Measurements from ENCODE around the gene TIMM22. TPM values are rescaled to one million over a fixed set of nuclear protein-coding genes. Genes with fewer than 3 reads are reported as not detected.

Gene TIMM22
- total RNA-seq, 1 donor from 2014 or later, result 11.3 TPM

DNA sequence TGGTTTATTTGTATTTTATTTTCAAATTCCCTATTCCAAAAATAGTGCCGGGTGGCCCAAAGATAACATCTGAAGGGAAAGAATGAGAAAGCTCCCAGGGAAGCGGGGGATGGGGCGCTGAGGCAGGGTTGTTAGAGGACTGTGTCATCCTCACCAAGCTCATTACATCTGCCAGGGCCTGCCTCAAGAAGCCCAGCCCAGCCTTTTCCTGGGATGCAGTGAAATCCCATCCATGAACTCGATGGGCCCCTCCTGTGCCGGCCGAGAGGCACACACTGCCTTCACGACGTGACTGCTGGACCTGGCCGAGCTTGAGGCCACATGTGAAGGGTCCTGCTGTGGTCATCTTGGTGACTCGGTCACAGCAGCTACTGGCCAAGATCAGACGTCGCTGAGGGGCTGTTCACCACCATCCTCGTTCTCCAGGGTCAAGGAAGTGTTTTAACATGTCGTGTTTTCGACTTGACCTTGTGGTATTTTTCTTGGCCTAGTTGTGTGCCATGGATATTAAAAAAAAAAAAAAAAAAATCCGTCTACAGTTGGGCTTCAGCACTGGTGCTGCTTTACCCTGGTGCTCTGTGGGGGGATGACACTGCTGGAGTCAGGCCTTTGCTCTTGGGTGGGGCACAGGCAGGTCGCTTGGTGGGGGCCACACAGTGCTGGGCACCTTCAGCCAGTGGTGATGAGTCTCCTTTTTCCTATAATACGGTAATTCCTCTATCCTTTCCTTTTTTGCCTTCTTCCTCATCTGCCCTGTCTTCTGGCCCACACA lies 4.9 kb downstream of the TIMM22 start:
- no peak for DNase-seq (ENCODE audit: low spot score)

DNA sequence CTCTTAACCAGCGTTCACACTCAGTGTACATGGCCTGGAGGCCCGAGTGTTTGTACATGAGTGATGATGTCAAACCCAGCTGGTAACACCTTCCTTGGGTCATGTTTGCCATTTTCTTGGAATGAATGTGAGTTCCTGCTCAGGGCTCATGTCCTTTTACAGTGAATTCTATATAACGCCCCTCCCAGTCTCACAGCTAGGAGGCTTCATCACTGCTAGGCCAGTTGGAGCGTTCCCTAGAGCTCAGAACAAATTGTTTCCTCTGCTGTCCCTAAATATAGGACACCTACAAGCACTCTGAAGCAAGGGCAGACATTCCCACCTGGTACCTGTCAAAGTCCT lies 5.5 kb downstream of the TIMM22 start:
- no peak for DNase-seq (ENCODE audit: low spot score)

DNA sequence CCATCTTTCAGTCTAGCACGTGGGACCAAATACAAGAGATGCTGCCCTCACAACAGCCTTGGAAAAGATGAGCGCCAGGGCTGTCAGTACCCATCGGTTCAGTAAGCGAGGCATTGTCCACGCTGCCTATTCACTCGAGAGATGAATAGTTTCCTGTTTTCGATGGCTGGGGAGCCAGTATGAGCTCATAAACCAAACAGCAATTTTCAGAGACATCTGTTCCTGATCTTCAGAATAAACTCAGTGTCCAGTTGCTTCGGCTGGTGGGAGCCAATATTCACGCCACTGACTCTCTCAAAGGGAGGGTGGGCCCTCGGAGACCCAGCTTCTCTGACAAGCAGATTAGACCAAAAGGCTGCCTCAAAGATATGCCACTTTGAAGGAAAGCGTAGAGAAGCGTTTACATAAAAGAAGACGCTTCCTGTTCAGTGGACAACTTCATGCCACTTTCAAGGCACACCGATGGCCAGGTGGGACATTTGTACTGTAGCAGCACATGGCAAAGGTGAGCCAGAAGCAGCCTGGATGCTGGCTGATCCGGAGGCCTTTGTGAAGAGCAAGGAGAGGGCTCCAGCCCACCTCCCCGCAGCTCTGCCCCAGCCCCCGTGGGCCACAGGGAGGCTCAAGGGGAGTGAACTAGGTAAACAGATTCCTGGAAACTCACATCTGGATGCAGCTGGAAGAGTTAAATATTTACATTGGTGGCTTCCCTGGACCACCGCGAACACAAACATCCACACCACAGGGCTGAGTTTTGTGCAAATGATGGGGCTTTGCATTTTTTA lies 6.0 kb downstream of the TIMM22 start:
- no peak for DNase-seq (ENCODE audit: low spot score)

DNA sequence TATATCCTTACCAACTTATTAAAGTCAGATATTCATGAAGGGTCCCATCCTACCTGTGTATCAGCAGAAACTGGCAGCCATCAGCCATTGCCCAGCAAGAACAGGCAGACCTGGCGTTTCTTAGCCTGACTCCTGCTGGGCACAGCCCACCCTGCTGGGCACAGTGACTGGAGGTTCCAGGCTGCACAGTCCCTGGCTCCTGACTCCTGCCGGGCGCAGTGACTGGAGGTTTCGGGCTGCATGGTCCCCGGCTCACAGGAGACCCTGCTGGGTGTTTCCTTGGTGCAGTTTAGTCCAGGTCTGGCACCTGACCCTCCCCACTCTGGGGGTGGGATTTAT lies 6.7 kb downstream of the TIMM22 start:
- no peak for DNase-seq (ENCODE audit: low spot score)

DNA sequence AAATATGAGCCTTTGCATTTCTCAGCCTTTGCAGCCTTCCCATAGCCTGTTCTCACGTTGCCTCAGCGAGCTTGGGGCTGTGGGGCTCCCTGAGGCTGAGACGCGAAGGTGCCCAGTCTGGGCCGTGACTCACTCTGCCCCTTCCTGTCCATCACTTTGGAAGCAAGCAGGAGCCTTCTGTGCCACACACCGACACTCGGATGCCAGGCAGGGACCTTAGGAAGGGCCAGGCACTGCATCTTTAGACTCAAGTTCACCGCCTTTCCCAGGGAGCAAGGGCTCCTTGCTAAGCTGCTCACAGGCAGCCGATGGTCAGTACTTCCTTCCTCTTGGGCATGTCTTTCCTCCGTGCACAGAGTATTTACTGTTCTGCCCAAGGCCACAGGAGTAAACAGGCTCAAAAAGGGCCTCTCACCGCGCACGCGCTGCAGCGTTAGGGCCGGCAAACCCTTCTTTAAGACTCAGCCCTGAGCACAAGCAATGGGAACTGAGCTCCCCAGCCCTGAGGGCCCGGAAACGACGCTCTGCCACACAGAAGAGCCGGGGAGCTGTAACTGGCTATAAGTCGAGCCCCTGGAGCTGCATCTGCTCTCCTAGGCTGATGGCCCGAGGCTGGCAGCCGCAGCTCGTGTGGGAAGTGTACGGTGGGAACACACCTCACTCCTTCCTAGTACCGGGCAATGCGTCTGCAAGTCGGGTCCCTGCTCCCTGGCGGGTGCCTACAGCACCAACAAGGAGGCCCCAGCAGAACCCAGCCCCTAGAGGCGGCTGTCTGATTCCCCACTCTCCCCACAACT lies 7.2 kb downstream of the TIMM22 start:
- no peak for DNase-seq (ENCODE audit: low spot score)

DNA sequence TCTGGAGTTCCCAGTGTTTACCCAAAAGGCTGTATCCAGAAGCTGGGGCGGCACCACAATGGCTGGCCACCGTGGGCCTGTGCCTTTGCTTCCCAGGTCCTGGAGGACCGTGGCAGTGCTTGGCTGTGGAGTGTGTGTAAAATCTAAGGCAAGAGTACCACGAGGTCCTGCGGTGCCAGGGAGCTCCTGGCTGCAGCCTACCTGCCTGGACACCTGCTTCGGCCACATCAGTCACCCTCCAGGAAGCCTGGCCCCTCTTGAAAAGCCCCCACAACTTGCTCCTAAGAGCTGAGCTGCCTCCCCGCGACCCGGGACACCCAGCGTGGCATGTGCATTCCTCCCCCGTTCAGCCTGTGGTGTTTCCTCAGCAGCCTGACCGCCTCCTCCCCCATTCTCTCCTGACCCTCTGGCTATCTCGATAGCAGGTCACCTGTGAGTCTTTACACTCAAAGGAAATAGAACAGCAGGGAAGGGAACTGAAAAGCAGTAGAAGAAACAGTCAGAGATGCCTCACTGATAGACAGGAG lies 7.9 kb downstream of the TIMM22 start:
- no peak for DNase-seq (ENCODE audit: low spot score)

DNA sequence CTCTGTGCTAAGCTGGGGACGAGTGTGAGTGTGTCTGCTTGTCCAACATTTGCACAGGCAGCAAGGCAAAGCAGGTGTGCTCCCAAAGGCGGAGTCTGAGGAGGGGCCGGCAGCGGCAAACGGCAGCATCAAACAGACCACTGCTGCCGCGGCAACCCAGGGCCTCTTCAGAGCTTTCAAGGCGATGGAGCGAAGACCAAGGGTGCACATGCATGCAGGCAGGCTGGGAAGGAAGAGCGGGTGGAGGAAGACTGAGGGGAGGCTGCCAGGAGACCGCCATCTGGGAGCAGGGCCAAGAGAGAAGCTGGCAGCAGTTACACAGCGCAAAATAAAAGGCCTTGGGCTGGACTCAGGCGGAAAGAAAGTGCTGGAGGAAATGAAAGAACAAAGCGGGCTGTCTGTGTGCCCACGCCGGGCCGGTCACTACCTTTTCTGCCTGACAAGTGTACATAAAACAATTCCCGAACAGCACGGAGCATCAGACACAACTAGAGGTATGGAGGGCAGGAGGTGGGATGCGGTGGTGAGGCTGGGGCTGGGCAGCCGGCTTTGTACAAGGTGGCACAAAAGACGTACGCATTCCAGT lies 8.5 kb downstream of the TIMM22 start:
- DNase-seq (ENCODE audit: low spot score), result no peak

DNA sequence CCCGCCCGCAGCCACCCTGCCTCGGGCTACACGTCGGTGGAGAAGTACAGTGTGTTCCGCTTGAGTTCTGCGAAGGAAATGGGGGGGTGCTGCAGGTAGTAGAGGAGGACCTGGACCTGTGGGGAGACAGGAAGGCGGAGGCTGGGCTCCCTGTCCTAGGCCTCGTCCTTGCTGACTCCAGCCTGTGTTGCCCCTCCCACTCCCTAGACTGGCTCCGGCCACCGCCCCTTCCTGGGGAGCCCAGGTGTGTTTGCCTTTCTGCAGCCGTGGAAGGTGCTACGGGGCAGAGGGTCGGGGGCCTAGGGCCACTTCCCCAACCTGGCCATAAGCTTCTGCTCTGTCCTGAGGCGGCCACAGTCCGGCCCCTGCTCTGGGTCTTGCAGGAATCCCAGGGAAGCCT lies 9.1 kb downstream of the TIMM22 start:
- no peak for DNase-seq (ENCODE audit: low spot score)

DNA sequence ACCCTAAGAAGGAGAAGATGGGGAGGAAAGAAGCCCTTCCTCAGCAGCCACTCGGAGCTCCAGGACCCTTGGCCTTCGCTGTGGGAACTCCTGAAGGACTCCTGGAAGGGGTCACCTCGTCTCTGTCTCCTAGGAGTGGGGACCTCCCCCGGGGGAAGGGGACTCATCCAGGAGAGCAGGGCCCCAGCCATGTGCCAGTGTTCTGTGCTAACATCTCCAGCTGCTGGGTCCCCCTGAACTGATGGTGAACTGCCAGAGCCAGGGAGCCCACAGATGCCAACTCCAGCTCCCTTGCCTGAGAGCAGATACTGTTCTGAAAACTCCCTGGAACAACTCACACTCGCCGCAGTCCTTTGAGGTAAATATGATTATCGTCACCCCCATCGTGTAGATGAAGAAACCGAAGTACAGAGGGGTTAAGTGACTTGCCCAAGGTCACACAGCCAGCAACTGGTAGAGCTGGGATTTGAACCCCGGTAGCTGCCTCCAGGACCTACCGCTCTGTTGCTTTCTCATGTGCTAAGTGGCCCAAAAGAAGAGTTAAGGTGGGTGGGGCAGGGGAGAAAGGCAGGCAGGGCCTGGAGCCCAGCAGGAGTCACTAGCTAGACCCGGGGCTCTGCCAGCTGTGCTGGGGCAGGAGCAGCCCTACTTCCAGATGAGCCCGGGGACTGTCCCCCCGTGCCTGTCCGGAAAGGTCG lies 10.5 kb downstream of the TIMM22 start:
- DNase-seq (ENCODE audit: low spot score), result no peak

DNA sequence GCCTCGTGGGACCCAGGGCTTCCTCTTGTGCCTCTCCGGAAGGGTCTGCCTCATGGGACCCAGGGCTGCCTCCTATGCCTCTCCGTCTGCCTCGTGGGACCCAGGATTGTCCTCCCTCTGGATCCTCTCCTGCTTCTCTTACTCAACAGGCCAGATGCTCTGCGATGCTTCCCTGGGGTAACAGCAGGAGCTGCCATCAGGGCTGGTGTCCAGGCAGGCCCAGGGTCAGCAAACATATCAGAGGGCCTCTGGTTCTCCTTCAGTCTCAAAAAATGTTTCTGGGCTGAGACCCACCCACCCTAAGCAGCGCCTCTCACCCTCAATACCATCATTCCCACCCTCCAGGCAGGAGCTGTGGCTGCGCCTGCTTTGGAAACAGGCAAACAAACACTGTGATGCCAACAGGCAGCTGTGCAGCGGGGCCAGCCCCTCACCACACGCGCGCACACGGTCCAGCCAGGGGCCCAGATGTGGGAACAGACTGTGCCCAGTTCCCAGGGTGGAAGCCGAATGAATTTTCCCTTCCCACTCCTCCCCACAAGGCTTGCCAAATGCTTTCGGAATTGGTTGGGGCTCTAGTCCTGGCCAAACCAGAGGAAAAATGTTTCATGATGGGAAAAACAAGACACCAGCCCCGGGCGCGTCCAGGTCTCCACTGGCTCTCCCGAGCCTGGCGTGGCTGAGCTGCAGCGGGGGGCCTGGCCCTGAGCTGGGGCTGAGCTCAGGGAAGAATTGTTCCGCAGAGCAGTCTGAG lies 11.3 kb downstream of the TIMM22 start:
- no peak for DNase-seq (ENCODE audit: low spot score)

DNA sequence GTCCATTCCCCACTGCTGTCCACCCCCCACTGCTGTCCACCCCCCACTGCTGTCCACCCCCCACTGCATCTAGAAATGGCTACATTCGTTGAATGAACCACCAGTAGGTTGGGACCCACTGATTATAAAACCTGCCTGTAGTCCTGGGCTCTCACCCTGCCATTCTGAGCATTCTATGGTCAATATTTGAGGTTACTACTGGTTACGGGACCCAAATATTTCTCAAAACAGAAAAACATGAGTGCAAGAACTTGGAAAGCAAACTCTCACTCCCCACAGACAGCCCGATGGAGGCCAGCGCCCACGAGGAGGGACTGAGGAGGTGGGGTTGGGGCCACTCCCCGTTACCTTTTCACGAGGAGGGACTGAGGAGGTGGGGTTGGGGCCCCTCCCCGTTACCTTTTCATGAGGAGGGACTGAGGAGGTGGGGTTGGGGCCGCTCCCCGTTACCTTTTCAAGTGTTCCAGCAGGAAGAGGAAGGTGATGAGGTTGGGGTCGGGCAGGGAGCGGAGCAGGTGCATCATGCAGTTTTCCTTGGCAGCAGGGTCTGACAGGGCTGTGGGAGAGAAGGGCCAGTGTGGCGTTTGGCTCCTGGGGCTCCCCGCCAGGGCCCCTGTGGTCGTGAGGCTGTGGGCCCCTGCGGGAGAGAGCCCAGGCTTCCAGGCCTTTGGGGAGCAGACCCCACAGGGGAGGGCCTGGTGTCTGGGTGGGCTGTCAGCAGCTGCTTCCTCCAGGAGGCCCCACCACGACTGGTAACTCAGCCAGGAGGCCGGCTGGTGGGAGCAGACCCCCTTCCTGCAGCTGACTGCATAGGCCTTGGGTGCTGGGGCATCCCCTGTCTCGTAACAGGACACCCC lies 12.5 kb downstream of the TIMM22 start:
- no peak for DNase-seq (ENCODE audit: low spot score)

DNA sequence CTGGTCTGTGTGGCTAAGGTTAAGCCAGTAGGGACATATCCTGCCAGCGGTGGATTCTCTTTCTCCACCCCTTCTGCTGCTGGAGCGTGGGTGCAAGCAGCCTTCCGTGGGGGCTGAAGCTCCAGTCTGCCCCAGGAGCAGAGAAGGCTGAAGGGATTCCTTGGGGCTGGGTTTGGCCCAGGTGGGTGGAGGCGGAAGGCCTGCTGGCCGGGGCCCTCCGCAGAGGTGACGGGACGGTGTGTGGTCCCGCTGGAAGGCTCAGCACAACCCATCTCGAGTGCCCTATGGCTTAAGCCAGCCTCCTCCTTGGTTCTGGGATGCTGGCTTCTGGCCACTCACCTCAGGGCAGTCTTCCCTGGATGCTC lies 13.1 kb downstream of the TIMM22 start:
- DNase-seq (ENCODE audit: low spot score), result no peak

DNA sequence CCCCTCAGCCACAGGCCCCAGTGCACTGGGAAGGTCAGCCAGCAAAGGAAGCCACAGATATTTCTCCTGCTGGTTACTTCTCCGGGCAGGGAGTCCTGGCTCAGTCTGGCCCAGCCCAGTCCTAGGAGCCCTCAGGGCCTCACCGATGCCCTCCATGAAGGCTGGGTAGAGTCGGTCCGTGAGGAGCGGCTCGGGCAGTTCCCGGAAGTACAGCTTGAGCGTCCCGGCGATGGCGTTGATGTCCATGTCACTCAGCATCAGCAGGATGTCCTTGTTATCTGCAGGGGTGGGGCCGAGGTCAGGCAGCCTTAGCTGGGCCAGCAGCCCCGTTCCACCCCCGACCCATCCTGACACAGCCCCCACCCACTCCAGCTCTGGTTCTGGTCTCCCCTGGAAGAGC lies 13.7 kb downstream of the TIMM22 start:
- no peak for DNase-seq (ENCODE audit: low spot score)

DNA sequence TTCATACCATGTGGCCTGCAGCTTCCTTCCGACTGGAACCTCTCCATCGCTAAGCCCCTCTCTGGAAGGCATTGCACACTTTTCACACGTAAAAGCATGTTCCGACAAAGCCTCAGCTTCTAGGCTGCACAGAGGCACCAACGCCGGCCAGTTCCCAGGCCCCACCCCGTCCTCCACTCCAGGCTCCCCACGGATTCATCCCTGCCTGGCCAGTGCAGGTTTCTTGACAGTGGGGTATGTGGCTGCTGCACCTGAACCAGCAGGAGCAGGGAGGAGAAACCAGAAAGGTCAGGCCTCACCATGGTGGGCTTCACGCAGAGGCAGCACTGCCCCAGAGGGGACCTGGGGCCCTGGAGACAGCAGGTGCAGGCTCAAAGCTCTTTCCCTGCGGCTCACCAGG lies 14.2 kb downstream of the TIMM22 start:
- DNase-seq (ENCODE audit: low spot score), result no peak

DNA sequence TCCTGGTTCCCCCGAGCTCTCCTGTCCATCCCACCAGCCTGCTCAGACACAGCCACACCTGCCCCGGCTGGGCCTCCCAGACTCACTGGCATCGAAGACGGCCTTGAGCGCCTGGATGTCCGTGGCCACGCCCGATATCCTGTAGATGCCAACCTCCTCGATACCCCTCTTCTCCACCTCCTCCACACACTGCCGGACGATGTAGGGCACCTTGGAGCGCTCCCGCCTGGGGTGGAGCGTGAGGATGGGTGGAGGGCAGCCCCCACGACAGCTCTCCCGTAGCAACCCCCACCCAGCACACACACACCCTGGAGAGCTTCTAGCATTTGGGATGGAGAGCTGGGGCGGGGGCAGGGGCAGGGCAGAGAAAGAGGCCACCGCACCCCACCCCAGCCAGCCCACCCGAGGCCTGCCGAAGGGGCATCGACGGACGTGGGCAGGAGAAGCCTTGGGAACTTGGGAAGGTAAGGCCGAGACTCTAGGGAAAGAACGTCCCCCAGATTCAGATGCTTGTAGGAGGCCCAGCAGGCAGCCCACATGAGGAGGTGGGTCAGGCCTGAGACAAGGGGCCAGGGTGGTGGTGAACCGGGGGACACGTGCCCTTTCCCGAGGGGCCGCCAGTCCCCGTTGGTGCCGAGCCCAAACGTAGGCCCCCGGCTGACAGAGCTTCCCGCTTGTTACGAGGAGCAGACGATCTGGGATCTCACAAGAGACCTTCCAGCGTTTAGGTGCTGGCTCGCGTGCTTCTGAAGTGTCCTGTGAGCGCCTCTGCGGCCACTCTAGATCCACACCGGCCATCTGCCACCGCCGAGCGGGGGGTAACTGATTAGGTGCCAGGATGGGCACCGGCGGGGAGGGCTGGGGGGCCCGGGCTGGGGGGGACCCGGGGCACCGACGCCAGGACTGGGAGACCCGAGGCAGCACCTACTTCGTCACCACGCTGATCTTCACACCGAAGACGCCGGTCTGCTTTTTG lies 15.1 kb downstream of the TIMM22 start:
- DNase-seq (ENCODE audit: low spot score), result no peak

DNA sequence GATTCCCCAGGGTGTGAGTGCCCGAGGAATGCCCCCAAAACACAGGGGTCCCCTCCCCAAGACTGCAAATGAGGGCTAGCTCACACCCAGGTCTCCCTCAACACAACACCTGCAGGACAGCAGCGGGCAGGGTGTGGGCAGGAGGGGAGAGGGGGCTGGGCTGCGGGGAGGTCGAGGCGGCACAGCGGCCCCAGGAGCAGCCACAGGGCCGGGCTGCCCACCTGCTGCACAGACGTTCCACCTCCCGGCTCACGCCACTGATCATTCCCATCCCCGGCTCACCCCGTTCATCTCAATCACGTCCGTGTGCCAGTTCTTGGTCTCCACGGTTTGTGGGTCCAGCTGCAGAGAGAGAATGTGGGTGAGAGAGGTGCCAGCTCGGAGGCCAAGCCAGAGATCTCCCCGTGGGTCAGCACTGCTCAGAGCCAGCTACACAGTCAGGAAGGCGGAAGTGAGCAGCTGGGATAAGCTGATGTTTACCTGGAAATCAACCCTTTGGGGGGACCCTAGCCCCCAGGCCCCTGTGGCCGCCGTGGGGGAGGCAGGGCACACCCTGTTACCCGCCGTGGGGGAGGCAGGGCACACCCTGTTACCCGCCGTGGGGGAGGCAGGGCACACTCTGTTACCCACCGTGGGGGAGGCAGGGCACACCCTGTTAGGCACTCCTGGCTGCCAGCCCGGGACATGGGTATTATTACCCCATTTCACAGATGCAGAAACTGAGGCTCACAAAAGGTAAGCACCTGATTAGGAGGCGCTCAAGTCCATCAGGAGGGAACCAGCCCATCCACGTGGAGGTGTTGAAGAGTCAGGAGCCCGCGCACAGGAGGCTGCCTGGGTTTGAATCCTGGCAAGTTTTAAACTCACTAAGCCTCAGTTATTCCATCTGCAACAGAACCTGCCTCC lies 16.1 kb downstream of the TIMM22 start:
- DNase-seq (ENCODE audit: low spot score), result no peak

DNA sequence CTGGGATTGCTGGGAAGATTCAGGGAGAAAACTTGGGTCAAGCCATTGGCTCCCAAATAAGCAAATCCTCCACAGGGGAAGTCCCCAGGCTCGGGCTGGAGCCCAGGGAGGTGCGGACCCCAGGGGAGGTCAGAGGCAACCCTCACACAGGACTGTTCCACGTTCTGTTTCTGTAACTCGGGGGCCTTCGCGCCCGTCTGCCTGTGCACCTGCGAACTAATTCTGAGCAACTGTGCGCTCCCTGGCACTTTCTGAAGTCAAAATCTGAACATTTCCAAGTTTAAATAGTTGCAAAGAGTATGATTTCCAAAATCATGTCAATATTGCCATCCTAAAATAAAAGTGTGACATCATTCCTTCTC lies 16.8 kb downstream of the TIMM22 start:
- DNase-seq (ENCODE audit: low spot score), result no peak

Measured in mesenteric fat pad (tissue), 1 donor.